K562 (cell line): ENCODE results near the gene SPG21. TPM values are rescaled to one million over a fixed set of nuclear protein-coding genes. Genes with fewer than 3 reads are reported as not detected.

Experiments used
- ATAC-seq: fragments of 200-7000 bp; cut with Tn5 transposase; 3 replicates; pipeline ENCODE4 v1.9.1; 2020; ENCODE audit warnings: moderate library complexity
- BruUV-seq: library from RNA; stranded (reverse); fragments of 400-500 nt; replicated peaks from 2 replicates; lab custom pipeline; 2021; lab: Mats Ljungman, UMichigan
- CTCF ChIA-PET: fragments of 300-600 bp; formaldehyde crosslinking; extraction: SDS; loops from one replicate; lab custom pipeline; 2021; ENCODE audit warnings: low intra/inter-chr PET ratio; lab: Yijun Ruan, JAX
- POLR2A ChIA-PET: fragments of 300-600, 350-650 bp; sonication (Branson Sonifier 250); formaldehyde crosslinking; extraction: SDS; loops from one replicate; lab custom pipeline; 2021; ENCODE audit warnings: antibody characterized with exemption, inconsistent platforms; lab: Yijun Ruan, JAX
- DNase-seq, 4 experiments: peaks; one replicate each; pipeline versions ENCODE4 v3.0.0 to v3.0.0-alpha.2; 2011 to 2018; ENCODE audit warnings: low spot score in 3 of 4, mixed read lengths in 3 of 4; ENCODE audit errors: extremely low read depth in 1 of 4
- FAIRE-seq: peaks from 2 replicates; lab custom pipeline; 2011; peaks lifted over from hg19 to GRCh38; lab: Jason Lieb, UNC
- H2AFZ ChIP-seq: 2 replicates; pipeline ENCODE4 v1.6.0; 2011; ENCODE audit warnings: low read depth, low read length, control low read depth, inconsistent platforms
- H3K27ac ChIP-seq: fragments of 200-600 bp; 3 replicates; pipeline ENCODE4 v1.8.0; 2011; ENCODE audit warnings: low read depth, mild to moderate bottlenecking, control low read depth, inconsistent platforms, low read length, moderate library complexity, mixed read lengths; ENCODE audit errors: extremely low read depth
- H3K27me3 ChIP-seq, 2 experiments: fragments of 300-600 bp in 1 of 2; 2 replicates in 1 of 2; 3 replicates in 1 of 2; pipeline versions ENCODE4 v1.6.0 to v1.8.0; 2011; ENCODE audit warnings: inconsistent platforms in 2 of 2, low read length in 2 of 2, mild to moderate bottlenecking in 1 of 2, mixed read lengths in 1 of 2, moderate library complexity in 1 of 2; ENCODE audit not compliant: control insufficient read depth in 2 of 2, insufficient read depth in 2 of 2
- H3K36me3 ChIP-seq: fragments of 300-600 bp; 3 replicates; pipeline ENCODE4 v1.8.0; 2011; ENCODE audit warnings: mild to moderate bottlenecking, low read length, inconsistent platforms; ENCODE audit not compliant: control insufficient read depth, insufficient read depth
- H3K4me1 ChIP-seq, 2 experiments: fragments of 200-600 bp in 1 of 2; replicated peaks in 1 of 2; 2 replicates in 1 of 2; 3 replicates in 1 of 2; pipeline versions ENCODE4 v1.5.1 to v1.8.0; 2011; ENCODE audit warnings: inconsistent platforms in 2 of 2, low read length in 2 of 2, mild to moderate bottlenecking in 1 of 2, mixed read lengths in 1 of 2, moderate library complexity in 1 of 2; ENCODE audit not compliant: control insufficient read depth in 2 of 2, insufficient read depth in 2 of 2
- H3K4me2 ChIP-seq: 2 replicates; pipeline ENCODE4 v1.6.1; 2011; ENCODE audit warnings: low read length, control low read depth, inconsistent platforms, mixed read lengths; ENCODE audit not compliant: insufficient read depth
- H3K4me3 ChIP-seq: fragments of 200-600 bp; sonication (generic), shearing (Covaris generic); 2 replicates; pipeline ENCODE4 v1.5.1; 2016; ENCODE audit warnings: control low read depth, inconsistent platforms
- H3K79me2 ChIP-seq: fragments of 200-600 bp; 3 replicates; pipeline ENCODE4 v1.8.0; 2011; ENCODE audit warnings: low read length, inconsistent platforms; ENCODE audit not compliant: control insufficient read depth, insufficient read depth
- H3K9ac ChIP-seq, 2 experiments: 2 replicates each; pipeline versions ENCODE4 v1.6.0 to v1.6.1; 2011; ENCODE audit warnings: low read depth in 2 of 2, low read length in 2 of 2, control low read depth in 1 of 2, inconsistent platforms in 1 of 2, mild to moderate bottlenecking in 1 of 2, mixed read lengths in 1 of 2; ENCODE audit not compliant: insufficient read depth in 1 of 2
- H3K9me1 ChIP-seq: one replicate; pipeline ENCODE4 v1.6.0; 2011; ENCODE audit warnings: inconsistent platforms, mild to moderate bottlenecking, low read length, moderate library complexity; ENCODE audit not compliant: control insufficient read depth, insufficient read depth
- H3K9me3 ChIP-seq: replicated peaks from 2 replicates; pipeline ENCODE4 v1.5.1; 2011; ENCODE audit warnings: low read depth, low read length, inconsistent platforms; ENCODE audit not compliant: control insufficient read depth, insufficient read depth
- H4K20me1 ChIP-seq: replicated peaks from 2 replicates; pipeline ENCODE4 v1.6.1; 2011; ENCODE audit warnings: low read length, inconsistent platforms, mixed read lengths; ENCODE audit not compliant: control insufficient read depth, insufficient read depth
- GATA2 ChIP-seq: sonication (generic); formaldehyde crosslinking; IDR thresholded peaks from 2 replicates; pipeline ENCODE4 v1.4.0; 2020; ENCODE audit warnings: mild to moderate bottlenecking, missing genetic modification reagents
- GTF2E2 ChIP-seq: fragments of 200-800 bp; sonication (Bioruptor generic); IDR thresholded peaks from 2 replicates; pipeline ENCODE4 v1.6.1; 2016; ENCODE audit warnings: missing genetic modification characterization, missing compliant biosample characterization
- MCM5 ChIP-seq: fragments of 450-650 bp; IDR thresholded peaks from 2 replicates; pipeline ENCODE4 v1.6.1; 2016; ENCODE audit warnings: low read depth
- MTF1 ChIP-seq: fragments of 250-450 bp; sonication (Bioruptor Pico); IDR thresholded peaks from 2 replicates; pipeline ENCODE4 v1.9.0; 2021; ENCODE audit warnings: moderate library complexity, mild to moderate bottlenecking, inconsistent platforms, borderline replicate concordance
- MYNN ChIP-seq, 2 experiments: sonication (generic); formaldehyde crosslinking in 1 of 2; IDR thresholded peaks; 2 replicates each; pipeline versions ENCODE4 v1.5.0 to v1.6.1; 2016 to 2020; ENCODE audit warnings: antibody characterized with exemption in 1 of 2, missing genetic modification reagents in 1 of 2
- RBBP5 ChIP-seq: fragments of 200-600 bp; sonication (generic); IDR thresholded peaks from 2 replicates; pipeline ENCODE4 v1.6.1; 2012; ENCODE audit warnings: borderline replicate concordance, mild to moderate bottlenecking, low read length, control low read depth, inconsistent platforms; ENCODE audit not compliant: insufficient read depth, poor library complexity, severe bottlenecking
- SIRT6 ChIP-seq: IDR thresholded peaks from one replicate; pipeline ENCODE4 v1.6.1; 2012; ENCODE audit warnings: low read depth, mild to moderate bottlenecking, control low read depth, inconsistent platforms, low read length, moderate library complexity
- WGBS: fragments of 100-300 bp; shearing (Covaris generic); methylation state at CpG from one replicate; pipeline ENCODE4 v1.1.6; 2016; ENCODE audit warnings: low coverage, mixed read lengths; ENCODE audit not compliant: insufficient coverage; ENCODE audit errors: missing lambda C conversion rate; 5-methylcytosine and 5-hydroxymethylcytosine counted together
- in situ Hi-C: fragments of 300-500 bp; cut with MboI; formaldehyde crosslinking; loops from 4 replicates; pipeline ENCODE4 v1.15.0; 2018; ENCODE audit warnings: inconsistent platforms, mixed read lengths
- intact Hi-C: fragments of 100-400 bp; cut with micrococcal nuclease; formaldehyde crosslinking; loops from 2 replicates; pipeline ENCODE4 v1.14.2; 2022
- polyA plus RNA-seq, 8 experiments: library from polyadenylated mRNA; depleted of rRNA in 4 of 8; stranded (reverse) in 5 of 8; unstranded in 3 of 8; fragments of >200 nt; fragmentation: Nextera tagmentation in 2 of 8; fragmentation: Illumina TruSeq in 1 of 8; extraction: Ambion mirVana in 2 of 8; extraction: Trizol in 1 of 8; gene quantifications; 2 replicates each; pipeline versions ENCODE4 v1.2.1 to v1.2.3, GENCODE V29; 2011 to 2014; ENCODE audit warnings: inconsistent platforms in 1 of 8, missing spikeins in 1 of 8
- total RNA-seq, 7 experiments: library from RNA; depleted of rRNA in 6 of 7; stranded (reverse); fragments of >200 nt in 6 of 7; fragmentation: Illumina TruSeq in 2 of 7; extraction: Trizol in 2 of 7; gene quantifications; 2 replicates each; pipeline versions ENCODE4 v1.2.1 to v1.2.3, GENCODE V29; 2011 to 2021; ENCODE audit warnings: low replicate concordance in 1 of 7

SPG21 gene
- total and polyA plus RNA-seq, 9 of the 15 experiments (the other 6 are each of a cell fraction or from before 2014, with no cell fraction given): 22.8 to 98.8 (median 65.1) TPM

- no peaks in the 10 kb centered on the region for H4K20me1 ChIP-seq
- H3K9me1 ChIP-seq: no peaks in the 10 kb centered on the region
- TF ChIP-seq SIRT6 (no peak), GATA2 (CRISPR knock-in tag) (no peak), MYNN (IDR thresholded peaks at IDR 0.05) (no peak), MYNN (CRISPR knock-in tag; IDR thresholded peaks at IDR 0.05) (no peak), RBBP5 (no peak), MCM5 (no peak), GTF2E2 (tag) (no peak), MTF1 (CRISPR knock-in tag) (no peak)
- no TSS peak for BruUV-seq
- no peak for DNase-seq
- peaks cover 20% of the 10 kb centered on the region; the same call in 2 of the 3 replicates for H3K36me3 ChIP-seq
- no peak overlapping the region for H2AFZ ChIP-seq
- H3K9me3 ChIP-seq: no peaks in the 10 kb centered on the region
- no peak for FAIRE-seq
- no peak overlapping the region for H3K4me3 ChIP-seq
- WGBS: 92% methylated on average over 3 of the region's 3 CpGs
- ATAC-seq: no peak
- H3K27me3 ChIP-seq: no peaks in the 10 kb centered on the region
- H3K79me2 ChIP-seq: no peaks in the 10 kb centered on the region
- CTCF ChIA-PET: no interaction called here
- in situ Hi-C loops (no loop called here), intact Hi-C loops (no loop called here)
- no peaks in the 10 kb centered on the region for H3K4me1 ChIP-seq
- no peak overlapping the region for H3K4me2 ChIP-seq
- no peak overlapping the region for H3K27ac ChIP-seq
- POLR2A ChIA-PET: interaction anchor here (0.7 kb wide), 1 partner anchor 502 kb away, joined by 3 read pairs; no protein-coding TSS in a partner anchor
- no peak overlapping the region for H3K9ac ChIP-seq
Observed at GRCh38 chr15:65006876-65007275, 17.2 kb upstream of the SPG21 start.
